Measurements from ENCODE around the gene NCOA3. TPM values are rescaled to one million over a fixed set of nuclear protein-coding genes. Genes with fewer than 3 reads are reported as not detected.
"Not testable (repeated sequence)": the region's sequence is repeated elsewhere in the genome, so short reads cannot be mapped to it uniquely, and the experiment has no call there.

Gene NCOA3
- total RNA-seq, 8 experiments from 2014 or later = 24.4 to 81.9 (median 31.1) TPM

DNA sequence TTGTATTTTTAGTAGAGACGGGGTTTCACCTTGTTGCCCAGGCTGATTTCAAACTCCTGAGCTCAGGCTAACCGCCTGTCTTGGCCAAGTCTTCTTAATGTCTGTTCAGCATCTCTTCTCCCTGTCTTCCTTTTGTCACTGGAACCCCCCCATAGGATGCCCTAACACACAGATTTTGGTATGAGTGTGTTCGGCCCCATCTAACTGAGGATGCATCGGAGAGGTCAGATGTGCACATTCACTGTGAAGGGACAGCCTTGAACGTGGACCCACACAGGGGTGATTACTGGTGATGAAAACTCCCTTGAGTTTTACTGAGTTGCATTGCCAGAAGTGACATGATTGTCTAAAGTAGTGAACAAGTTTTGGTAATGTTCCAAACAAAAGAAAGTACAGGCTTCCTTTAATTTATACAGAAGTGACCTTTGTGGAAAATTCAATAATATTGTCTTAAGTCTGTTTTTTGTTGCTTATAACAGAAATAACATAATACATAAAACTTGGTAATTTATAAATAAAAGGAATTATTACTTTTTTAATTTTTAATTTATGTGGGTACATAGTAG lies 40.5 kb upstream of the NCOA3 start:
- Histone ChIP-seq H3K4me3 (no peak overlapping the region), H3K27ac (no peak overlapping the region), H3K4me1 (replicated peaks in 1 of 2) (peaks cover 7 to 11% of the 10 kb centered on the region in 2 donors)
- 73 to 84% (median 80%) methylated on average over 1 to 5 of the region's 5 CpGs; no CpG with 5 or more reads in 3 of the 10 experiments for WGBS, 10 experiments
- ATAC-seq (replicated peaks in 6 of 8) = no peak
- in situ Hi-C loops (cut with MboI; ENCODE audit: low pct_unique_long_range_greater_than_20kb in 2 of 9, low sequenced_read_pairs in 9 of 9, unreplicated experiment in 9 of 9) = loop anchor here in 1 of 9 experiments (25.0 kb wide), 1 partner anchor 151 kb away; no protein-coding TSS in a partner anchor

DNA sequence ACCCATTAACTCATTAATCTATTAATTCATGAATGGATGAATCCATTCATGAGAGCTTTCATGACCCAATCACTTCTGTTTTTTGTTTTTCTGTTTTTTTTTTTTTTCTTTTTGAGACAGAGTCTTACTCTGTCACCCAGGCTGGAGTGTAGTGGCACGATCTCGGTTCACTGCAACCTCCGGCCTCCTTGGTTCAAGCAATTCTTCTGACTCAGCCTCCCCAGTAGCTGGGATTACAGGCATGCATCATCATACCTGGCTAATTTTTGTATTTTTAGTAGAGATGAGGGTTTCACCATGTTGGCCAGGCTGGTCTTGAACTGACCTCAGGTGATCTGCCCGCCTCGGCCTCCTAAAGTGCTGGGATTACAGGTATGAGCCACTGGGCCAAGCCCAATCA lies 39.8 kb upstream of the NCOA3 start:
- WGBS, 10 experiments = 92 to 100% (median 95%) methylated on average over 1 to 5 of the region's 5 CpGs; no CpG with 5 or more reads in 2 of the 10 experiments
- in situ Hi-C loops (cut with MboI; ENCODE audit: low pct_unique_long_range_greater_than_20kb in 2 of 9, low sequenced_read_pairs in 9 of 9, unreplicated experiment in 9 of 9) = loop anchor here in 1 of 9 experiments (25.0 kb wide), 1 partner anchor 150 kb away; no protein-coding TSS in a partner anchor
- not testable (repeated sequence) for ATAC-seq (replicated peaks in 6 of 8)

DNA sequence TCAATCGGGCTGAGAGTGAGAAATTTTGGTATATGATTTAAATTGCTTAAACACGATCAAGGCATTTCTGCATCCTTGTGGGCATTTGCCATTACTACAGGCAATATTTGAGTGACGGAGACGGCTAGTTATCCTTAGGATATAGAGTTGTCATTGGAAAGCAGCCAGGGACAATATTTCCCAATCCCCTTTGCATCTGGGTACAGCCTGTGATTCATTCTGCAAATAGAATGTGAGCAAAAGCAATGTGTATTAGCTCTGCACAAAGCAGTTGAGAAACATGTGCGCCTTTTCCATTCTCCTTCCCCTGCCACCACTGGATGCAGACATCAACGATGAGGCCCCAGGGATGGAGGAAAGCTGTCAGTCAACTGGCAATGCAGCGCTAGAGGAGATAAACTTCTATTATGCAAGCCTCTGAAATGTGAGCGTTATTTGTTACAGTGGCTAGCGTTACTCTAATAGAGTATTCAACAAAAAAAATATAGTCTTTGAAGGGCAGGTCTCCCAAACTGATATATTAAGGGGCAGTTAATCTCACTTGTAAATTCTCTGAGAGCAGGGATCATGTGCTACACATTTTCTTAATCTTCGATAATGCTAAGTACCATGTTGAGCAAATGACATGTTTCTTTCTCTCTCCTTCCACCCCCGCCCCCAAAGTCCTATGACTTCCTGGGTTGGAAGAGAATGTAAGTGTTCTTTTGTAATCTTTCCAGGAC lies 37.1 kb upstream of the NCOA3 start:
- peak; percentile 77 to 99 (median 96) for ATAC-seq (replicated peaks in 6 of 8)
- H3K27ac ChIP-seq = no peak overlapping the region
- H3K4me3 ChIP-seq = no peak overlapping the region
- H3K4me1 ChIP-seq (replicated peaks in 1 of 2) = peaks cover 7 to 11% of the 10 kb centered on the region in 2 donors
- in situ Hi-C loops (cut with MboI; ENCODE audit: low pct_unique_long_range_greater_than_20kb in 2 of 9, low sequenced_read_pairs in 9 of 9, unreplicated experiment in 9 of 9) = loop anchor here in 1 of 9 experiments (25.0 kb wide), 1 partner anchor 148 kb away; no protein-coding TSS in a partner anchor
- 0 to 90% (median 72%) methylated on average over 1 to 10 of the region's 11 CpGs for WGBS, 10 experiments

More for the DNA sequence above, 39.8 kb upstream of the NCOA3 start:
- H3K4me3 ChIP-seq, H3K27ac ChIP-seq: not testable (repeated sequence)
- H3K4me1 ChIP-seq (replicated peaks in 1 of 2) = peaks cover 7 to 11% of the 10 kb centered on the region in 2 donors

DNA sequence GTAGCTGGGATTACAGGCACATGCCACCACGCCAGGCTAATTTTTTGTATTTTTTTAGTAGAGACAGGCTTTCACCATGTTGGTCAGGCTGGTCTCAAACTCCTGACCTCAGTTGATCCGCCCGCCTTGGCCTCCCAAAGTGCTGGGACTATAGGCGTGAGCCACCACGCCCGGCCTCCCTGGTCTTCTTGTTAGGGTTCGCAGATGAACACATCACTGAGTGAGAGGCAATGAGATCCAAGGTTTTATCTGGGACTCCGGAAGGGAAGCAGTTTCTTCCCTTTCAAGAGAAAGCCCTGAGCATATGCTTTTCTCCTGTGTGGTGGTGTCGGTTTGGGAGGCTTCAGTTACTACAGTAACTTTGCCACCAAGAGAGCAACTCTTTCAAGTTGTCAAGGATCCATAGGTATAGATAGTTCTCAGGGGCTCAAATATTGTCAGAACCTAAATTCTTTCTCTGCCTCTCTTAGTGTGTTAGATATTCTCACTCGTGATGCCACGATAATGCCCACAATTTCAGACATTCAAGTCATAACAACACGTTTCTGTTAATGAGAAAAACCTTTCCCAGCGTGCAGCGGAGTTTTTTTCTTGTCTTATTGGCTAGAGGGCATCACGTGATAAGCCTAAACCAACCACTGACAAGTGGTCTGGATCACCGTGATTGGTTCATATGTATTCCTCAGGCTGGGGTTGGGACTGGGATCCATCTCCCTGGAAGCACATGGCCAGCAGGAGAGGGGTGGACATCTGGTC lies 36.2 kb upstream of the NCOA3 start:
- no peak overlapping the region for H3K4me3 ChIP-seq
- in situ Hi-C loops (cut with MboI; ENCODE audit: low pct_unique_long_range_greater_than_20kb in 2 of 9, low sequenced_read_pairs in 9 of 9, unreplicated experiment in 9 of 9) = loop anchor here in 1 of 9 experiments (25.0 kb wide), 1 partner anchor 147 kb away; no protein-coding TSS in a partner anchor
- ATAC-seq (replicated peaks in 6 of 8) = no peak
- no peak overlapping the region for H3K27ac ChIP-seq
- H3K4me1 ChIP-seq (replicated peaks in 1 of 2) = peaks cover 7 to 11% of the 10 kb centered on the region in 2 donors
- WGBS, 10 experiments = 81 to 100% (median 91%) methylated on average over 1 to 8 of the region's 16 CpGs; no CpG with 5 or more reads in 2 of the 10 experiments

GRCh38 chr20:47466213-47466612 lies 35.5 kb upstream of the NCOA3 start:
- Histone ChIP-seq H3K4me3 (no peak overlapping the region), H3K4me1 (replicated peaks in 1 of 2) (peaks cover 7 to 11% of the 10 kb centered on the region in 2 donors), H3K27ac (no peak overlapping the region)
- in situ Hi-C loops (cut with MboI; ENCODE audit: low pct_unique_long_range_greater_than_20kb in 2 of 9, low sequenced_read_pairs in 9 of 9, unreplicated experiment in 9 of 9) = loop anchor here in 1 of 9 experiments (25.0 kb wide), 1 partner anchor 146 kb away; no protein-coding TSS in a partner anchor
- ATAC-seq (replicated peaks in 6 of 8) = no peak
- WGBS, 10 experiments = 84 to 100% (median 92%) methylated on average over 1 to 2 of the region's 2 CpGs; no CpG with 5 or more reads in 2 of the 10 experiments

DNA sequence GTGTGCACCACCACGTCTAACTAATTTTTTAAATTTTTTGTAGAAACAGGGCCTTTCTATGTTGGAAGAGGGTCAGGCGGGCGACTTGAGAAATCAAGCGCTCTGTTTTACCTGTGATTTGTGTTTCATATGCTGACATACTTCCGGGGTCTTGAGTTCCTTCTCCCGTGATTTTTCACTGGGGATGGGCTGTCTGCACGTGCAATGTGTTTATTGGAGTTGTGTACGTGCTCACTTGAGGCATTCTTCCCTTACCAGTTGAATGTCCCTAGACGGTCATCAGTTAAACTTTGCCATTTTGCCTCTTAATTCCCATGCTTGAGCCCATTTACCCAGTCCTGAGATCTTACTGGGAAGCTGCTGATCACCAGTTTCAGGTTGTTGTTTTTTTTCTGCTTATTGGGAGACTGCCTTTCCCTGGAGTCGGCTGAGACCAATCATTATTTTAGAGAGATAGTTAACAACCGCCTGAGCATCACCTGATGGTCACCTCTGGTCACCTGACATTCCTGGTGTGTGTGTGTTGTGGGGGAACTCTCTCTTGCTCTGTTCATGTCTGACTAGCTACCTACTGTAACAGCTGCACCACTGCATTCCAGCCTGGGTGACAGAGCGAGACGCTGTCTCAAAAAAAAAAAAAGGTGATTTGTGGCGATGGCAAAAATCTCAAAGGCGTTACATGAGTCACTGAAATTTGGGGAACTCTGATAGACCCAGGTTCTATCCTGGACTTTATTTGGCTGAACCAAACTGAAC lies 34.8 kb upstream of the NCOA3 start:
- ATAC-seq (replicated peaks in 6 of 8) = no peak
- Histone ChIP-seq H3K27ac (no peak overlapping the region), H3K4me3 (no peak overlapping the region), H3K4me1 (replicated peaks in 1 of 2) (peaks cover 7 to 11% of the 10 kb centered on the region in 2 donors)
- 77 to 100% (median 95%) methylated on average over 2 to 14 of the region's 15 CpGs; no CpG with 5 or more reads in 1 of the 10 experiments for WGBS, 10 experiments
- in situ Hi-C loops (cut with MboI; ENCODE audit: low pct_unique_long_range_greater_than_20kb in 2 of 9, low sequenced_read_pairs in 9 of 9, unreplicated experiment in 9 of 9) = loop anchor here in 1 of 9 experiments (25.0 kb wide), 1 partner anchor 145 kb away; no protein-coding TSS in a partner anchor

GRCh38 chr20:47468290-47469050 lies 33.2 kb upstream of the NCOA3 start:
- no peak overlapping the region for H3K4me3 ChIP-seq
- H3K4me1 ChIP-seq (replicated peaks in 1 of 2) = peaks cover 7 to 11% of the 10 kb centered on the region in 2 donors
- in situ Hi-C loops (cut with MboI; ENCODE audit: low pct_unique_long_range_greater_than_20kb in 2 of 9, low sequenced_read_pairs in 9 of 9, unreplicated experiment in 9 of 9) = loop anchor here in 1 of 9 experiments (25.0 kb wide), 1 partner anchor 144 kb away; no protein-coding TSS in a partner anchor
- 67 to 92% (median 72%) methylated on average over 2 to 11 of the region's 14 CpGs; no CpG with 5 or more reads in 1 of the 10 experiments for WGBS, 10 experiments
- ATAC-seq (replicated peaks in 6 of 8) = no peak
- no peak overlapping the region for H3K27ac ChIP-seq

GRCh38 chr20:47475419-47476044 lies 26.2 kb upstream of the NCOA3 start:
- in situ Hi-C loops (cut with MboI; ENCODE audit: low pct_unique_long_range_greater_than_20kb in 2 of 9, low sequenced_read_pairs in 9 of 9, unreplicated experiment in 9 of 9) = no loop called here
- H3K4me1 ChIP-seq (replicated peaks in 1 of 2) = no peaks in the 10 kb centered on the region
- H3K4me3 ChIP-seq = no peak overlapping the region
- ATAC-seq (replicated peaks in 6 of 8) = no peak
- 77 to 100% (median 92%) methylated on average over 1 to 3 of the region's 4 CpGs for WGBS, 10 experiments
- H3K27ac ChIP-seq = no peak overlapping the region

DNA sequence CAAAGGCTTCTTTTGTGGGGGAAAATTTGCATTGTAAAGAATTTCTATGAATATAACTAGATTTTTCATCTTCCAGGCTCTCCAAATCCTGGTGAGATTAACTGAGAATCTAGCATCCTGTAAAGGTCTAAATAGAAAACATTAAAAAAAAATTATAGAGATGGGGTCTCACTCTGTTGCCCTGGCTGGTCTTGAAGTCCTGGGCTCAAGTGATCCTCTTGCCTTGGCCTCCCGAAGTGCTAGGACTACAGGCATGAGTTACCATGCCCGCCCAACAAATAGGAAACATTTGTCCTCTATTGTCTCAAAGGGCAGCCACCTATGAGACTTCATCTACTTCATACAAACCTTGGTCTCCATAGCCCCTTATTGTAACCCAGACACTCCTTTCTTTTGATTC lies 25.2 kb upstream of the NCOA3 start:
- no peak for ATAC-seq (replicated peaks in 6 of 8)
- Histone ChIP-seq H3K27ac (no peak overlapping the region), H3K4me1 (replicated peaks in 1 of 2) (no peaks in the 10 kb centered on the region), H3K4me3 (no peak overlapping the region)
- WGBS, 10 experiments = 69 to 100% (median 96%) methylated on average over 1 to 2 of the region's 2 CpGs; no CpG with 5 or more reads in 6 of the 10 experiments
- in situ Hi-C loops (cut with MboI; ENCODE audit: low pct_unique_long_range_greater_than_20kb in 2 of 9, low sequenced_read_pairs in 9 of 9, unreplicated experiment in 9 of 9) = no loop called here

DNA sequence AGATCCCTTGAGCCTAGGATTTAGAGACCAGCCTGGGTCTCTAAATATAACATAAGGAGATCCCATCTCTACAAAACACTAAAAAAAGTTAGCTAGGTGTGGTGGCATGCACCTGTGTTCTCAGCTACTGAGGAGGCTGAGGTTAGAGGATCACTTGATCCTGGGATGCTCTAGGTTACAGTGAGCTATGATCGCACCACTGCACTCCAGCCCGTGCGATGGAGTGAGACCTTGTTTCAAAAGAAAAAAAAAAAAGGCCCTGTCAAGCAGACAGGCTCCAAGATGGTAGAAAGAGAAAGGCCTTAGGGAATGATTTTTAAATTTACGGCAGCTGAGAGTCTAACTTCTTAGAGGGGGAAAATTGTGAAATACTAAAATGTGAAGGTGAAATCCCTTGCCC lies 22.6 kb upstream of the NCOA3 start:
- H3K4me1 ChIP-seq (replicated peaks in 1 of 2) = no peaks in the 10 kb centered on the region
- no peak for ATAC-seq (replicated peaks in 6 of 8)
- in situ Hi-C loops (cut with MboI; ENCODE audit: low pct_unique_long_range_greater_than_20kb in 2 of 9, low sequenced_read_pairs in 9 of 9, unreplicated experiment in 9 of 9) = no loop called here
- 57 to 100% (median 88%) methylated on average over 1 to 4 of the region's 4 CpGs; no CpG with 5 or more reads in 2 of the 10 experiments for WGBS, 10 experiments
- no peak overlapping the region for H3K27ac ChIP-seq
- H3K4me3 ChIP-seq = no peak overlapping the region

DNA sequence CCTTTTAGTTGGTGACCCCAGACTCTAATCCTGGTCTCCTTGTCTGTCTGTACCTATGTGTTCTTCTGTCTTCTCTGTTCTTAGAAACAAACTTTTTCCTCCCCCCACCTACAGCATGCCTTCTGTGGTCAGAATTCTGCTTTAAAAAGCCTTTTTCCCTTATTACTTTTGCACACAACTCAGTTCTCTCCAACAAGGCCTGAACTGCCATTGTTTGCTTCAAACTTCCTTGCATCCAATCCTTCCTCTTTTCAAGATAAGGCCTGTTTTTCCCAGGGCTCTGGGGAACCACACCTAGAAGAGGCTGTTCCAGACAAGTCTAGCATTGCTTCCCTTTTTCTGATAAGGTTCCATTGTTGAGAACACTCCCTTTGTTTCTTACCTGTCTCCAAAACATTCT lies 22.2 kb upstream of the NCOA3 start:
- no peak overlapping the region for H3K27ac ChIP-seq
- in situ Hi-C loops (cut with MboI; ENCODE audit: low pct_unique_long_range_greater_than_20kb in 2 of 9, low sequenced_read_pairs in 9 of 9, unreplicated experiment in 9 of 9) = no loop called here
- no peaks in the 10 kb centered on the region for H3K4me1 ChIP-seq (replicated peaks in 1 of 2)
- H3K4me3 ChIP-seq = no peak overlapping the region
- ATAC-seq (replicated peaks in 6 of 8) = no peak

All from motor neuron (in vitro differentiated cells).